C4-2B (cell line): ENCODE measurements around the gene CCND1.

Source experiments
- H3K27ac ChIP-seq: fragments of 450-650 bp; 2 replicates; pipeline ENCODE4 v1.5.1; 2017
- CTCF ChIP-seq: fragments of 450-650 bp; conservative IDR thresholded peaks from 2 replicates; pipeline ENCODE4 v1.5.1; 2017; ENCODE audit warnings: mild to moderate bottlenecking
- ZFX ChIP-seq: fragments of 450-650 bp; IDR thresholded peaks from 2 replicates; pipeline ENCODE4 v1.6.1; 2017

Gene CCND1

GRCh38 chr11:69700278-69701140 lies 59.6 kb downstream of the CCND1 start:
- H3K27ac ChIP-seq, result no peak overlapping the region
- no peak for TF ChIP-seq CTCF
- TF ChIP-seq ZFX, result no peak

GRCh38 chr11:69702239-69702691 lies 61.3 kb downstream of the CCND1 start:
- TF ChIP-seq CTCF (no peak), ZFX (no peak)
- no peak overlapping the region for H3K27ac ChIP-seq

GRCh38 chr11:69702769-69703452 lies 62.0 kb downstream of the CCND1 start:
- no peak for TF ChIP-seq ZFX
- TF ChIP-seq CTCF, result no peak
- H3K27ac ChIP-seq, result no peak overlapping the region

GRCh38 chr11:69703453-69703767 lies 62.5 kb downstream of the CCND1 start:
- no peak overlapping the region for H3K27ac ChIP-seq
- TF ChIP-seq CTCF (no peak), ZFX (no peak)
